Measurements from ENCODE around the gene MYCN.
"Not testable (repeated sequence)": the region's sequence is repeated elsewhere in the genome, so short reads cannot be mapped to it uniquely, and the experiment has no call there.

The MYCN gene

DNA sequence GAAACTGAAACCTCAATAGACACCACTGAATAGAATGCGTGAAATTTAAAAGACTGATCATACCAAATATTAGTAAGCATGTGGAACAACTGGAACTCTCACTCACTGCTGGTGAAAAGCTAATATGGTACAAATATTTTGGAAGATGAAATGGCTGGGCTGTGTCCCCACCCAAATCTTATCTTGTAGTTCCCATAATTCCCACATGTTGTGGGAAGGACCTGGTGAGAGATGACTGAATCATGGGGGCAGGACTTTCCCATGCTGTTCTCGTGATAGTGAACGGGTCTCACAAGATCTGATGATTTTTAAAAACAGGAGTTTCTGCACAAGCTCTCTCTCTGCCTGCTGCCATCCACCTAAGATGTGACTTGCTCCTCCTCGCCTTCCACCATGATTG is 32.0 kb upstream of the MYCN start:
- DNase-seq = no peak

- no peak for DNase-seq
Measured at GRCh38 chr2:15909157-15909556, 31.2 kb upstream of the MYCN start.

GRCh38 chr2:15909736-15910135 is 30.6 kb upstream of the MYCN start:
- no peak for DNase-seq

- DNase-seq = not testable (repeated sequence)
Measured at GRCh38 chr2:15911270-15911669, 29.1 kb upstream of the MYCN start.

DNA sequence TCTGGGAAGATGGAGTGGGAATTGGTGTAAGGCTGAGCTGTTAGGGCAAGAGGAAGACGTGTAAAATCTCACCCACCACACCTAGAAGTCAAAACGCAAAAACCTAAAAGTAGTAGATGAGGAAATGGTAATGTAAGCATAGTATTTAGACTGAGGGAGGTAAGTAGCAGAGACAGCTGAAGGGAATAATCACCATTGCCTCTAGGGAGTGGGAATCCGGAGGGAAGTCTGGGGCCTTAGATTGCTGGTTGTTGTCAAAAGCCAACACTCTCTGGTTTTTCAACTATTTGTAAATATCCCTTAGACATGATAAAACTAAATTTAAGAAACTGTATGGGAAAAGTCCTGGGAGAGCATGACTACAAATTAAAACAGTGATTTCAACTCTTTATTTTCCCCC is 28.7 kb upstream of the MYCN start:
- no peak for DNase-seq

DNA sequence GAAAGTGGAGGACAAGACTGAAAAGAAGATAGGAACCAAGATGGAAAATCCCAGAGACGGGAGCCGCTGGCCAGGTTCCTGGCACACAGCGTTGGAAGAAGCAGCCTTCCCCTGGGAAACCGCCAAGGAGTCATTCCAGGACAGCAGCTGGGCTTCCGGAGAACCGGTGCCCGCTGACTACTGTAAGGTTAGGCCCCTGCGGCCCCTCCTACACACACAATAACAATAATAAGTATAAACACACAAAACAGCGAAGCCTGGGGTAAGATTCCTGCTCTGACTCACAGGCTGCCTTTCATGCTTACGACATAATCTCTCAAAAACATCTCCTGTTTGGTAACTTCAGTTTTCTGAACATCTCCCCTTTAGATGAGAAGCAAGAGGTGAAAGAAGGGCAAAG is 28.1 kb upstream of the MYCN start:
- DNase-seq = no peak

DNA sequence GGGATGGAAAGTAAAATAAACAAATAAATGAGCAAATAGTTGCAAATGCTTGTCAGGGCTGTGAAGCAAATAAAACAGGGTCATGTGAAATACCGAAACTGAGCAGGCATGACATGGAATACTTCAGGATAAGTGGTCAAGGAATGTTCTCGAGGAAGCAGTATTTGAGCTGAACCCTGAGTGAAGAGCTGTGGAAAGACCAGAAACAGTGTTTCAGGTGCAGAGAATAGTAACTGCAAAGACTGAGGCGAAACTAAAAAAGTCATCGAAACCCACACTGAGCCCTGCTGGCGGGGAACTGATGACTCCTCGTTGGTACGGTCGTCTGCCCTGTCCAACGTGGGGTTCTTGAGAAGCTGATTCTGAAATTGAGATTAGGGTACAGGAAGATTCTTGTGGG is 27.2 kb upstream of the MYCN start:
- DNase-seq = no peak

GRCh38 chr2:15914596-15915385 is 25.6 kb upstream of the MYCN start:
- DNase-seq = no peak

- DNase-seq = not testable (repeated sequence)
Measured at GRCh38 chr2:15915546-15915945, 24.8 kb upstream of the MYCN start.

- DNase-seq = no peak
Measured at GRCh38 chr2:15916336-15916735, 24.0 kb upstream of the MYCN start.

GRCh38 chr2:15918761-15919356 is 21.5 kb upstream of the MYCN start:
- DNase-seq = no peak

- no peak for DNase-seq
Measured at GRCh38 chr2:15919716-15920434, 20.5 kb upstream of the MYCN start.

DNA sequence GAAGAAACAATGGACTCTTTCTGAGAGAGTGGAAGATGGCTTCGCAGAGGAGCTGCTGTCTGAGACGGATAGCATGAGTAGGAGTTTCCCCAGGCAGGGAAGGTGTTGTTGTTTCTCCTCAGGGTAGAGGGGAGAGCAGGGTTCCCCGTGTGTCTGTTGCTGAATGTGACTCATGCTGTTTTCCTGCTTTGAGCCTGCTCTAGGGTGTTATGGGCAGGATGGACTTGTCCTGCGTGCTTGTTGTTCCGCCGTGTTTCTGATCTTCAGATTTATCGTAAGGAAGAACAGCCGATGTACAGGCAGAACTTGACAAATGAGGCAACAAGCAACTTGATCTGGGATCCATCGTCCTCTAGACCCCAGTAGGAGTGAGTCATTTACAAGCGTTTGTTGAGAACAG is 19.7 kb upstream of the MYCN start:
- DNase-seq = no peak

DNA sequence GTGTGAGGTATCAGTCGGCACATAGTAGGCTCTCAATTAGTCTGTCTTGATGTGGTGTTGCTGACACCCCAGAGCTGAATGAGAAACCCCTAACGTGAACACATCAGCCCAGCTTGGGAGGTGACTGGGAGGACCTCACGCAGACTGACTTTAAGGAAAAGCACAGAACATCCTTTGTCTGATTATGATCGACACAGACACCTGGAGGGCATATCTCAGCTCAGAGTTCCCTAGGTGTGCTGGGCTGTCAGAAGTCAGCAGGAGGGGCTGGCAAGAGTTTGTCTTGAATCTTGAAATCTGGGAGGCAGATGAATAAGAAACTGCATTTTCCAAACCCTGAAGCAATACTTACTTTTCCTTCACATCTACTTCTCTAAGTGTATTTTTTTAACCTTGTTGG is 16.8 kb upstream of the MYCN start:
- no peak for DNase-seq

DNA sequence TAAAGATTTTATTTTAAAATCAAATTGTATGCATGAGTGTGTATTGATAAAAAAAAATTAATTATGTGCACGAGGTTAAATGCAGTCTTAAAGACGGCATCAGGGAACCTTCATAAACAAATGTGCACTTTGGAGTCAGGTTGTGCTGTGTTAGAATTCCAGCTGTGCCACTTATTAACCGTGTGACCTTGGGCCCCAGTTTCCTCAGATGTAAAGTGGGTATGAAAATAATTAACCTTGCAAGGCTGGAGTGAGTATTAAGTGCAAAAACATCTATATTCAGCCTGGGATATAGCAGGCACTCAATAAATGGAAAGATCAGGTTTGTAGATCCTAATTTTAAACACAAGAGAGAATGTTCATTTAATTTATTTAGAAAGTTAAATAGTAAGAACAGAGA is 14.5 kb upstream of the MYCN start:
- DNase-seq = no peak

DNA sequence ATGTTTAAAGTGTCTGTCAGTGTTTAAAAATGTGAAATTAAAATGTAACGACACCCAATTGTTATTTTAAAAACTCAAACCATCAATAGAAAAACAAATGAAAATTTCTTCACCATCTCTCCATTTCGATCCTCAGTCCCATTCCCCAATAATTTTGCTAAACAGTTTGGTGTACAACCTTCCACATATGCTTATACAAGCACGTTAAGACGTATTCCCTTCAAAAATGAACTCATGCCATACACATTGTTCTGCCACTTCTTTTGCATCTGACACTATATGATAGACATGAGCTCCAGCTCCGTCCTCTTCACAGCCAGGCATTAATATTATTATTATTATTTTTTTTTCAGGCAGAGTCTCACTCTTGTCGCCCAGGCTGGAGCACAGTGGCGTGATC is 14.1 kb upstream of the MYCN start:
- DNase-seq = no peak

- DNase-seq = no peak
Measured at GRCh38 chr2:15927551-15928218, 12.7 kb upstream of the MYCN start.

DNA sequence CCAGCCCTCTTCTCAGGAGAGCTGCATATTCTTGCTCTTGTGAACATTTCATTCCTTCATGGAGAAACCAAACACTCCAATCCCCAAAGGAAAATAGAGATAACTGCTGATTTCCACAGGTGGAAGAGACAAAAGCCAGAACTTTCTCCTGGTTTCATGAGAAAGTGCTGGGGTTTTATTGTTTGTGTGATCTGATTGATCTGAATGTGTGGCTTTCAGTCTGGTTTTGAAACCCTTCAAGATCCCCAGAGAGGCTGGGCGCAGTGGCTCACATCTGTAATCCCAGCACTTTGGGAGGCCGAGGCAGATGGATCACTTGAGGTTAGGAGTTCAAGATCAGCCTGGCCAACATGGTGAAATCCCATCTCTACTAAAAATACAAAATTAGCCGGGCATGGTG is 11.3 kb upstream of the MYCN start:
- DNase-seq = not testable (repeated sequence)

- DNase-seq = no peak
Measured at GRCh38 chr2:15929861-15930260, 10.5 kb upstream of the MYCN start.

DNA sequence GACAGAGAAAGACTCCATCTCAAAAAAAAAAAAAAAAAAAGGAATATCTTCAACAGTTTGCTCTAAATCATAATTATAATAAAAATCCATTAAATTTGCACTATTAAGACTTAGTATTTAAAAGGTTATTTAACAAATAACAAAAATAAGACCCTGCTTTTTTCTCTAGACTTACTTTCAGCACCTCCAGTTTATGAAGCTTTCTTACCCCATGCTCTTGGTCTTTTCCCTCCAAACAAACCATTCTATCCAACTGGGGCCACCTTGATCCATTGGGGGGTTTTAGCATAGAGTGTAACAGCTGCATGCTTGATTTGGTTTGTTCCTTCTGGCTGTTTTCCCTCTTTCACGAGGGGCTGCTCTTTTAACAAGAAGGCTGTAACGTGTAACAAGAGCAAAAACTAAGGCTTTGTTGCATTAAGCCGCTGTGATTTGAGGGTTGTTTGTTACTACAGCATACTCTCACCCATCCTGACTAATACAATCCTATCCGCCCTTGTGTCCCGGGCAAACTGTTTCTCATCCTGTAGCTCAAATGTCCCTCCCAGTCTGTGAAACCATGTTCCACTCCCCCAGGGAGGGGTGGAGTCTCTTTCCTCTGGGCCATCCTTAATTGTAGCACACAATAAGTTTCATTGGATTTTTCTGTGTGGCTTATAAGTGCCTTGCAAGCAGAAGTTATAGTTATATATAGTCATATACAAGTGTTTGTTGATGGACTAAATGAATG is 9.6 kb upstream of the MYCN start:
- no peak for DNase-seq

GRCh38 chr2:15931319-15931890 is 8.9 kb upstream of the MYCN start:
- DNase-seq = no peak

GRCh38 chr2:15931950-15932349 is 8.4 kb upstream of the MYCN start:
- DNase-seq = no peak
